Thyroid gland (tissue), 4 donors: ENCODE measurements around the gene CFAP410.

Experiments
- CTCF ChIP-seq, 6 experiments: fragments of 200-600 bp in 3 of 6; fragments of 450-650 bp in 3 of 6; sonication (generic) in 3 of 6; IDR thresholded peaks; one replicate each; pipeline ENCODE4 v1.5.1; 2016 to 2019; ENCODE audit warnings: antibody characterized with exemption in 6 of 6, mild to moderate bottlenecking in 2 of 6, inconsistent platforms in 1 of 6, moderate library complexity in 1 of 6
- POLR2A ChIP-seq, 2 donors: fragments of 450-650 bp; IDR thresholded peaks; one replicate each; pipeline ENCODE4 v1.6.1; 2017; ENCODE audit warnings: antibody characterized with exemption in 2 of 2, mild to moderate bottlenecking in 2 of 2, moderate library complexity in 1 of 2

GRCh38 chr21:44359396-44359795 is 20.2 kb upstream of the CFAP410 start:
- TF ChIP-seq CTCF (IDR thresholded peaks at IDR 0.05) (no peak), POLR2A (IDR thresholded peaks at IDR 0.05) (no peak)
